Osteoblast (primary cell): ENCODE data around the gene NGB. TPM values are rescaled to one million over a fixed set of nuclear protein-coding genes. Genes with fewer than 3 reads are reported as not detected.
A peak's percentile ranks its signal among the peaks of the same experiment; 100 is the strongest.

Experiments
- DNase-seq: peaks from one replicate; pipeline ENCODE4 v3.0.0; 2011; ENCODE audit warnings: low spot score, mixed read lengths; ENCODE audit not compliant: insufficient read length; ENCODE audit errors: missing footprints
- H2AFZ ChIP-seq: 2 replicates; pipeline ENCODE4 v1.6.0; 2011; ENCODE audit warnings: mild to moderate bottlenecking, low read length
- H3K27ac ChIP-seq: 2 replicates; pipeline ENCODE4 v1.5.1; 2011; ENCODE audit warnings: mild to moderate bottlenecking, low read depth, low read length, moderate library complexity
- H3K27me3 ChIP-seq: 2 replicates; pipeline ENCODE4 v1.6.0; 2012; ENCODE audit warnings: mild to moderate bottlenecking, control low read depth, inconsistent platforms, low read length, moderate library complexity; ENCODE audit not compliant: insufficient read depth
- H3K36me3 ChIP-seq: 2 replicates; pipeline ENCODE4 v1.5.1; 2011; ENCODE audit warnings: mild to moderate bottlenecking, low read length, control low read depth, moderate library complexity; ENCODE audit not compliant: insufficient read depth
- H3K4me1 ChIP-seq: 2 replicates; pipeline ENCODE4 v1.5.1; 2011; ENCODE audit warnings: mild to moderate bottlenecking, low read length, control low read depth, moderate library complexity; ENCODE audit not compliant: insufficient read depth
- H3K4me2 ChIP-seq: 2 replicates; pipeline ENCODE4 v1.6.0; 2011; ENCODE audit warnings: mild to moderate bottlenecking, low read length; ENCODE audit not compliant: insufficient read depth
- H3K4me3 ChIP-seq: fragments of 200-600 bp; sonication (generic); 3 replicates; pipeline ENCODE4 v1.5.1; 2012; ENCODE audit warnings: mild to moderate bottlenecking, low read length, inconsistent platforms; ENCODE audit not compliant: insufficient read depth
- H3K79me2 ChIP-seq: 2 replicates; pipeline ENCODE4 v1.6.0; 2012; ENCODE audit warnings: mild to moderate bottlenecking, low read length, control low read depth, inconsistent platforms; ENCODE audit not compliant: insufficient read depth
- H3K9me3 ChIP-seq: 2 replicates; pipeline ENCODE4 v1.5.1; 2011; ENCODE audit warnings: low read depth, low read length, control low read depth
- H4K20me1 ChIP-seq: 2 replicates; pipeline ENCODE4 v1.6.0; 2012; ENCODE audit warnings: mild to moderate bottlenecking, low read length, control low read depth; ENCODE audit not compliant: insufficient read depth
- CTCF ChIP-seq: IDR thresholded peaks from 2 replicates; pipeline ENCODE4 v1.5.1; 2011; ENCODE audit warnings: mild to moderate bottlenecking, low read depth, low read length, moderate library complexity; ENCODE audit errors: extremely low read depth
- total RNA-seq: library from RNA; depleted of rRNA; stranded (reverse); fragments of >200 nt; gene quantifications from 2 replicates; pipeline ENCODE4 v1.2.3, GENCODE V29; 2012

NGB gene
- total RNA-seq, 1 donor: not detected

- Histone ChIP-seq H3K9me3 (no peaks in the 10 kb centered on the region), H4K20me1 (peaks cover 14% of the 10 kb centered on the region), H3K4me2 (no peak overlapping the region), H3K4me1 (peaks cover 27% of the 10 kb centered on the region), H3K27me3 (no peaks in the 10 kb centered on the region), H3K4me3 (no peak overlapping the region), H2AFZ (no peak overlapping the region), H3K79me2 (peaks cover 61% of the 10 kb centered on the region), H3K36me3 (no peaks in the 10 kb centered on the region), H3K27ac (no peak overlapping the region)
- no peak for TF ChIP-seq CTCF
- DNase-seq: no peak
Observed at GRCh38 chr14:77318006-77318553, 47.1 kb upstream of the NGB start.

- no peak for TF ChIP-seq CTCF
- Histone ChIP-seq H3K4me1 (peaks cover 21% of the 10 kb centered on the region), H3K79me2 (peaks cover 59% of the 10 kb centered on the region)
Observed at GRCh38 chr14:77316872-77317301, 45.9 kb upstream of the NGB start.

GRCh38 chr14:77316195-77316505 is 45.1 kb upstream of the NGB start:
- Histone ChIP-seq H3K36me3 (no peaks in the 10 kb centered on the region), H3K4me2 (no peak overlapping the region), H3K79me2 (peaks cover 65% of the 10 kb centered on the region), H3K4me3 (no peak overlapping the region), H3K27ac (no peak overlapping the region), H3K4me1 (peaks cover 19% of the 10 kb centered on the region), H3K27me3 (no peaks in the 10 kb centered on the region), H4K20me1 (peaks cover 14% of the 10 kb centered on the region), H3K9me3 (no peaks in the 10 kb centered on the region), H2AFZ (no peak overlapping the region)
- DNase-seq: no peak
- no peak for TF ChIP-seq CTCF

More at GRCh38 chr14:77316872-77317301, 45.9 kb upstream of the NGB start:
- H3K36me3 ChIP-seq: no peaks in the 10 kb centered on the region
- H3K4me3 ChIP-seq: no peak overlapping the region
- DNase-seq: no peak
- H3K4me2 ChIP-seq: no peak overlapping the region
- no peak overlapping the region for H3K27ac ChIP-seq
- H3K9me3 ChIP-seq: no peaks in the 10 kb centered on the region
- H4K20me1 ChIP-seq: peaks cover 14% of the 10 kb centered on the region
- H3K27me3 ChIP-seq: no peaks in the 10 kb centered on the region
- no peak overlapping the region for H2AFZ ChIP-seq

GRCh38 chr14:77314539-77315457 is 43.8 kb upstream of the NGB start:
- no peaks in the 10 kb centered on the region for H3K9me3 ChIP-seq
- peaks cover 61% of the 10 kb centered on the region for H3K79me2 ChIP-seq
- H3K27me3 ChIP-seq: no peaks in the 10 kb centered on the region
- H4K20me1 ChIP-seq: peaks cover 14% of the 10 kb centered on the region
- H3K4me3 ChIP-seq: no peak overlapping the region
- DNase-seq: no peak
- H3K27ac ChIP-seq: peak overlapping the region; percentile 32
- no peak overlapping the region for H3K4me2 ChIP-seq
- no peak overlapping the region for H2AFZ ChIP-seq
- peaks cover 16% of the 10 kb centered on the region for H3K4me1 ChIP-seq
- TF ChIP-seq CTCF: no peak
- H3K36me3 ChIP-seq: no peaks in the 10 kb centered on the region
